Colonic mucosa (tissue), 4 donors: ENCODE results near the gene IKBKG. TPM values are rescaled to one million over a fixed set of nuclear protein-coding genes. Genes with fewer than 3 reads are reported as not detected.
"Not testable (repeated sequence)": the region's sequence is repeated elsewhere in the genome, so short reads cannot be mapped to it uniquely, and the experiment has no call there.

Source experiments
- DNase-seq: peaks from one replicate; pipeline ENCODE4 v3.0.0-alpha.2; 2020
- H3K27ac ChIP-seq: fragments of 200-600 bp; one replicate; pipeline ENCODE4 v1.8.0; 2021
- H3K27me3 ChIP-seq: fragments of 200-600 bp; one replicate; pipeline ENCODE4 v1.8.0; 2021
- H3K36me3 ChIP-seq: fragments of 200-600 bp; one replicate; pipeline ENCODE4 v1.8.0; 2021
- H3K4me1 ChIP-seq: fragments of 200-600 bp; one replicate; pipeline ENCODE4 v1.8.0; 2021; ENCODE audit warnings: mild to moderate bottlenecking
- H3K4me3 ChIP-seq: fragments of 200-600 bp; one replicate; pipeline ENCODE4 v1.8.0; 2021
- H3K9ac ChIP-seq, 2 donors: one replicate each; pipeline ENCODE4 v1.7.0; 2013; ENCODE audit warnings: control low read depth in 2 of 2, low read depth in 2 of 2, low read length in 2 of 2
- H3K9me3 ChIP-seq: fragments of 200-600 bp; one replicate; pipeline ENCODE4 v1.8.0; 2021
- CTCF ChIP-seq: fragments of 200-600 bp; IDR thresholded peaks from one replicate; pipeline ENCODE4 v1.8.0; 2022; ENCODE audit warnings: antibody characterized with exemption, mild to moderate bottlenecking
- intact Hi-C: fragments of 100-400 bp; cut with DNase I; formaldehyde crosslinking; loops from one replicate; pipeline ENCODE4 v1.14.1; 2022
- total RNA-seq, 2 donors: library from RNA; stranded (reverse); fragmentation: NEBNext Ultra II Directional in 1 of 2; extraction: Animal tissue kit (Norgen Biotek cat#: 25700) in 1 of 2; gene quantifications; one replicate each; pipeline ENCODE4 v1.2.1, GENCODE V29; 2021
- donor health status: healthy.
- donor health status: DM: no; HTN: no; CAD: no.
- donor health status: DM: no; HTN: no; CAD: no.

The IKBKG gene
- total RNA-seq, 2 donors from 2014 or later = 20.6 to 28.4 TPM

- no peaks in the 10 kb centered on the region for H3K9me3 ChIP-seq
- H3K4me1 ChIP-seq = no peaks in the 10 kb centered on the region
- H3K27me3 ChIP-seq = no peaks in the 10 kb centered on the region
- no peak for TF ChIP-seq CTCF
- H3K27ac ChIP-seq = peak overlapping the region; percentile 27
- H3K4me3 ChIP-seq = no peak overlapping the region
- DNase-seq = no peak
- intact Hi-C loops = no loop called here
- no peaks in the 10 kb centered on the region for H3K36me3 ChIP-seq
- H3K9ac ChIP-seq = no peak overlapping the region
Observed at GRCh38 chrX:154542723-154543424, 4.5 kb upstream of the IKBKG start.

GRCh38 chrX:154545673-154546274, 1.6 kb upstream of the IKBKG start:
- DNase-seq = no peak
- Histone ChIP-seq H3K4me3 (no peak overlapping the region), H3K27ac (no peak overlapping the region), H3K9ac (peak overlapping the region; percentile 60 to 78), H3K4me1 (no peaks in the 10 kb centered on the region), H3K27me3 (no peaks in the 10 kb centered on the region), H3K9me3 (no peaks in the 10 kb centered on the region), H3K36me3 (no peaks in the 10 kb centered on the region)
- no peak for TF ChIP-seq CTCF
- intact Hi-C loops = no loop called here

GRCh38 chrX:154546354-154547244, 821 bp upstream of the IKBKG start, which contains the start of gene G6PD:
G6PD (minus strand) TSS chrX:154546846; CDS start chrX:154546155, 691 bp downstream.
- Histone ChIP-seq H3K4me3 (peak within 1 kb of the TSS; percentile 58), H3K9me3 (no peaks in the 10 kb centered on the region), H3K4me1 (no peaks in the 10 kb centered on the region), H3K27me3 (no peaks in the 10 kb centered on the region), H3K36me3 (no peaks in the 10 kb centered on the region), H3K27ac (peak within 1 kb of the TSS; percentile 91), H3K9ac (peak within 1 kb of the TSS; percentile 60 to 79)
- intact Hi-C loops = no loop called here
- TF ChIP-seq CTCF = no peak
- DNase-seq = peak; percentile 71

- Histone ChIP-seq H3K4me1 (no peaks in the 10 kb centered on the region), H3K27ac (peak overlapping the region; percentile 91), H3K27me3 (no peaks in the 10 kb centered on the region), H3K9ac (peak overlapping the region; percentile 52 to 79), H3K36me3 (no peaks in the 10 kb centered on the region), H3K9me3 (no peaks in the 10 kb centered on the region), H3K4me3 (peak overlapping the region; percentile 58)
- DNase-seq = no peak
- intact Hi-C loops = no loop called here
- TF ChIP-seq CTCF = no peak
Observed at GRCh38 chrX:154548028-154548316, 552 bp downstream of the IKBKG start.

- no peaks in the 10 kb centered on the region for H3K27me3 ChIP-seq
- H3K9ac ChIP-seq = no peak overlapping the region
- H3K4me1 ChIP-seq = no peaks in the 10 kb centered on the region
- H3K4me3 ChIP-seq = no peak overlapping the region
- no peaks in the 10 kb centered on the region for H3K36me3 ChIP-seq
- no peak overlapping the region for H3K27ac ChIP-seq
- DNase-seq = no peak
- no peaks in the 10 kb centered on the region for H3K9me3 ChIP-seq
- intact Hi-C loops = no loop called here
- TF ChIP-seq CTCF = no peak
Observed at GRCh38 chrX:154549766-154550165, 2.3 kb downstream of the IKBKG start.

GRCh38 chrX:154552112-154552806, 4.8 kb downstream of the IKBKG start:
- H3K9me3 ChIP-seq, intact Hi-C loops, DNase-seq, H3K27ac ChIP-seq, H3K4me3 ChIP-seq, H3K4me1 ChIP-seq, H3K9ac ChIP-seq, H3K36me3 ChIP-seq, H3K27me3 ChIP-seq: not testable (repeated sequence)

GRCh38 chrX:154558060-154558690, 10.8 kb downstream of the IKBKG start:
- DNase-seq, H3K9ac ChIP-seq, H3K27me3 ChIP-seq, intact Hi-C loops, H3K4me3 ChIP-seq, H3K9me3 ChIP-seq, H3K4me1 ChIP-seq, H3K36me3 ChIP-seq, H3K27ac ChIP-seq: not testable (repeated sequence)
